DLD1 (cell line): ENCODE measurements around the gene PRKAG2.
"Not testable (repeated sequence)": the region's sequence is repeated elsewhere in the genome, so short reads cannot be mapped to it uniquely, and the experiment has no call there.

ENCODE experiments used
- in situ Hi-C: cut with HindIII; loops from 2 replicates; pipeline ENCODE4 v1.10.0; 2017; ENCODE audit warnings: low sequenced_read_pairs

The PRKAG2 gene

DNA sequence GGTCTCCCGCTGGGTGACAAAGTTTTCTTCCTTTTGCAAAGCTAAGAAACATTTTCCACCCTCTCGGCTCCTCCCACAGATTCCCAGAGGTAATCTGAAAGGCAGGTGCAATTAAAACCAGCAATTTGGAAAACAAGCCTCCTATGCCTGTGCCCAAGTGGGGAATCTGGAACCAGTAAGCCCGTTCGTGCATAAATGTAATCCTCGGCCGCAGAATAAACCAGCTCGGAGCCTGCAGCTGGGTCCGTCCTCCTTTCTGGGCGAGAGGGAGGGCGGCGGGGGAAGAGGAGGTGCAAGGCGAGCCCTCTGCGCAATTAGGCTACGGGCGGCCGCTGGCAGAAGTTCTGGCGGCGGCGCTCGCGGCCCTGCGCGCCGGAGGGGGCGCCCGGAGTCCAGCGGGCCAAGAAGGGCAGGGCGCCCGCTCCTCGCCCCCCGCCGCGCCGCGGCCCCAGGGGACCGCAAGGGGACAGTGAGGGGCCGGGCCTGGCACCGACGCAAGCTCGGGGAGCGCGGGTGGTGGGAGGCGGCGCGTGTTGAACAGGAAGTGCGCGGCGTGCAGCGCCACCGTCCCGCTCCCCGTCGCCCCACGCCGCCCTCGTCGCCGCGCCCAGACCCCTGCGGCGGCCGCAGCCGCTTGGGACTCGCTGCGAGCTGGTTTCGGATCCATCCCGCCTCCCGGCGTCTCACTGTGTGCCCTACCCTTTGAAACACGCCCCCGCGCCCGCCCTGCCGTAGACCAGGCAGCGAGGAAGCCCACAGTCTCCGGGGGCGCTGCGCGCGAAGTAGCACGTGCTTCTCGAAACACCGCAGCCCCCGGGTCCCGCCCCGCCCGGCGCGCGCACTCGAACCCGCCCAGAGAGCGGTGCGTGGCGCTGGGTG lies at the start of gene PRKAG2:
Gene PRKAG2 (minus strand): TSS at position 217 of the 879 bp plus-strand sequence. CDS start 495 bp downstream, outside the sequence.
- in situ Hi-C loops: no loop called here

DNA sequence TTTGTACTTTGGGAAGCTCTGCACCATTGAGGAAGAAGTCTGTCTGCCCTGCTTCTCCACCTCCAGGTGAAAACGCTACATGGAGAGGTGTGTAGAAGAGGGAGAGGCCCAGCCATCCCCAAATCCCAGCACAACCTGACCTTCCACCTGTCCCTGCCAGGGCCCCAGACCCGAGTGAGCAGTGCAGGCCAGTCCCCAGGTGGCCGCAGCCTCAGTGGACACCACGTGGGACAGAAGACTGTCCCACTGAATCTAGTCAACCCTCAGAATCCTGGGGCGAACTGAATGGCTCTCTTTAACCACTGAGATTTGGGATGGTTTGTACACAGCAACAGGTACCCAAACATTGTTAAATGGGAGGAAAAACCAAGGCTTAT lies 49.4 kb upstream of the PRKAG2 start:
- in situ Hi-C loops: no loop called here

DNA sequence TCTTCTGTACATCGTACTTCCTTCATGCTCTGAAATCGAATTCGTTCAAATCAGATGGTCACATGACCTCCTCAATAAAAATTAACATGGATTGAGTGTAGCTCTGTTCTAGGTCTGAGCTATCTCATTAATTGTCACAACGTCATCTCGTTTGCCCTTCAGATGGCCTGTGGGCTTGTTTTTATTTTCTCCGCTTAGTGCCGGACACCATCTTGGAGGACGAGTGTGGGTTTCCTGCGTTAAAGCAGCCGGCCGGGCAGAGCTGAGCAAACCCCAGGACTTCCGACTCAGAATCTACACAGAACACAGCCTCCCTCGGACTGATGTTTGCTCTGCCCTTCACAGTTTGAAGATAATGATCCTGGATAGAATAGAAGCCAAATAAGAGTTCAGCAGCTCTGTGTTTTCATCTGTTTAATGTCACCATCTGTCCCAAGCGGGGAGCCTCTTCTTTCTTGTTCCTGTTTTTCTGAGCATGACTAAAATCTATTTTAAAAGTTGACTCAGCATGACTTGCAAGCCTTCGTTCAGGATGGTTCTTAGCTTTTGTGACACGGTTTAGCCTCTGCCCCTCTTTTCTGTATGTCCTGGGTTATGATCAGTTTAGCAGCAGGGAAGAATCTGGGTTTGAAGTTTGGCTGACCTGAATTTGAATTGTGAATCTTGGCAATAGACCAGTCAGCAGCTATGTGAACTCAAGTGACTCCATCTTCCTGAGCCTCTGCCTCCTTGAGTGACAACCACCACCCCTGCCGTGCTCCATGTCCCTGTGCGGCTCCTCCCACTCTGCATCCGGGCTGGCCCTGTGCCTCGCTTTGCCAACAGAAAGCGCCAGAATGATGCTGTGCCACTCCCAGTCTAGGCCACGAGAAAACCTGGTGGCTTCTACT lies 48.8 kb upstream of the PRKAG2 start:
- in situ Hi-C loops: no loop called here

DNA sequence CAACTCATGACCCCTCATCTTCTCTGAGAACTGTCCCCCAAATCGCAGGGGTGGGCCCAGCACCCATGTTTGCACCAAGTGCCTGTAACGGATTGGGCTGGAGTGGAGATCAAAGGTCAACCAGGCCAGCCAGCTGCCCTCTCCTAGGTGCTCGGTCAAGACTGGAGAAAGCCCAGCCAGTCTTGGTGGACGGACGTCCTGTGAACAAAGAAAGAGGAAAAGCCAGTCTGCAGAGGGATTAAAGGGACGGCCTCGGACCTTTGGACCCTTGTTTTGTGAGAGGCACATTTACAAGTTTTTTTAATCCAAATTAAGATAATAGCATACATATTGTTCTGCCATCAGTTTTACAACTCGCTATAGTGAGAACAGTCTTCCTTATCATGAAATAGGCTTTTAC lies 47.6 kb upstream of the PRKAG2 start:
- in situ Hi-C loops: no loop called here

DNA sequence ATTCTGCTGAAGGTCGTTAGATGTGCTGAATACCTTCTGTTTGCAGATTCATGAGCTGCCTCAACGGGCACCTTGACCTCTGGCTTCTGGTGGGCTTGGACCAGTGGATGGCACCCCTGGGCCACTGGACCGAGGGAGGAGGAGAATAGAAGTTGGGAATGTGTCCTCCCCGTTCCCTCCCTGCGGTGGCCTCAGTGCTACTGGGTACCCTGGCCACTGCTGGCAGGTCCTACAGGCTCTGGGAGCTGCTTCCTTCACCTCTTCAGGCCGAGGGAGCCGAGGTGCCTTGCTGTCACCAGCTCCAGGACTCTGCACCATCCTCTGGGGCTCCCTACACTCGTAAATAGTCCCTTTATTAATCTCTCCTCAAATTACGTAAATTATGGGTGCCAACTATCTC lies 47.1 kb upstream of the PRKAG2 start:
- in situ Hi-C loops: no loop called here

DNA sequence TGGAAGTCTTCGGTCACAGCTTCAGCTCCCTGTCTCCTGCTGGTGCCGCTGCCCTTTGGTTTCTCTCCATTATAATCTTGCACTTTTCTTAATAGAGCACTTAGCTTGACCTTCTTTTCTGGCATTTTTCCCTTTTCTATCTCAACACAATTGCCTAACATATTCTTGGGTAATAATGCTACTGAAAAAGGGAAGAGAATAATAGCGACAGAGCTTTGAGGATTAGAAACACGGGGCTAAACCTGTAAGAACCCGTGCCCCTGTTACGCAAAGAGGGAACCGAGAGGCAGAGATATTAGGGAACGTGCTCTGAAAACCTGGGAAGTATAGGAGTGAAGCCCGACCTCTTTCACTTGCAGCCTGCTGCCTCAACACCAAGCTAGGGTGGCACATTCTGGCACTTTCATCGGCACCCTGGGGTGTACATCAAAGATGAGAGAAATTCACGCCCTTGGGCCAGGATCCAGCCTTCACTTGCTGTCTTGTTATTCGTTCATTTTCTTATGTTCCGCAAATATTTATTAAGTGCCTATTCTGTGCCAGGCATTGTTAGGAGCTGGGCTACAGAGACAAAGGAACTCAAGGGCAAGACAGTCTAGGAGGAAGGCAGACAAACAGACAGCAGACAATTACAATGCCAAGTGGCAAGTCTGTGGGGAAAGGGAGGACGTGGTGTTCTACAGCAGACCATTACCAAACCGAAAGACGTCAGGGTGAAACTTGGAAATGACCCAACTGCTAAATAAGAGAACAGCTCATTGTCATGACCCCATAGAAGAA lies 46.4 kb upstream of the PRKAG2 start:
- in situ Hi-C loops: no loop called here

DNA sequence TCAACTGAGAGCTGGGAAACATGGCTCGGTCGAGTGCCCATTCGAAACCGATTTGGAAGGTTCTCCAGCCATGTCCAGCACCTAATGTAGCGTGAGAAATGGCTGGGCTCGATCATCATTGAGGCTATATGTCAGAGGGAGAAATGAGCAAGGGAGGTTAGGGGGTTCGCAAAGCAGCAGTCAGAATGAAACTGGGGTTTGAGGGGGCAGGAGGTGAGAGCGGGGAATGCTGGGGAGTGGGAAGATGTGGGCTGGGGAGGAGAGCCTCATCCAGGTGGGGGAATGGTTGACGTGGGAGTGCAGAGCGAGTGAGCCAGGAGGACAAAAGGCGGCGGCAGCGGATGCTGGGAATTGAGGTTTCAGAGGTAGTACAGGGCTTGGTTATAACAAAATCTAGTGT lies 44.5 kb upstream of the PRKAG2 start:
- in situ Hi-C loops: no loop called here

DNA sequence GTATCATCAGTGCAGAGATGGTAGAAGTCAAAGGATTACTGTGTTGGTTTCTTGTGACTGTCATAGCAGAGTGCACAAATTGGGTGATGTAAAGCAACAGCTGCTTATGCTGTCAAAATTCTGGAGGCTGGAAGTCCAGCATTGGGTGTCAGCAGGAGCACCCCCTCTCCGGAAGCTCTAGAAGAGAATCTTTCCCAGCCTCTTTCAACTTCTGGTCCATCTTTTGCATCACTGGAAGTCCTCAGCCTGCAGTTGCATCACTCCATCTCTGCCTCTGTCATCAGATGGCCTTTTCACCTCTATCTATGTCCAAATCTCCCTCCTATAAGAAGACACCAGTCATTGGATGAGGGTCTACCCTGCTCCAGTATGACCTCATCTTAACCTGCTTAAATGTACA lies 43.6 kb upstream of the PRKAG2 start:
- in situ Hi-C loops: no loop called here

DNA sequence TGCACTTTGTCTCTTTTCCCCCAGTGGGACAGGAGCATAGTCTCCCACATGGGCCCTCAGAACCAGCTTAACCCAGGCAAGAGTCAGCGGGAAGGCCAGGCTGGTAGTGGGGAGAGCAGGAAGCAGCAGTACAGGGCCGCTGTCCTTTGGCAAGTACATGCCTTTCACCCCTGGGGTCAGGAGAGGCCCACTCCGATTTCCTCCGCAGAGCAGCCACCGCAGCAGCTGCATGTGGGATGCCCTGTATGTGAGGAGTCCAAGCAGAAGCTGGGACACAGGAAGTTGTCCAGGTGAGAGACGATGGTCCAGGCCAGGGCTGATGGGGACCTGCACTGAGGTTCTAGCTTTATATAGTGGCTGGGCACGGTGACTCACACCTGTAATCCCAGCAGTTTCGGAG lies 42.7 kb upstream of the PRKAG2 start:
- in situ Hi-C loops: no loop called here

DNA sequence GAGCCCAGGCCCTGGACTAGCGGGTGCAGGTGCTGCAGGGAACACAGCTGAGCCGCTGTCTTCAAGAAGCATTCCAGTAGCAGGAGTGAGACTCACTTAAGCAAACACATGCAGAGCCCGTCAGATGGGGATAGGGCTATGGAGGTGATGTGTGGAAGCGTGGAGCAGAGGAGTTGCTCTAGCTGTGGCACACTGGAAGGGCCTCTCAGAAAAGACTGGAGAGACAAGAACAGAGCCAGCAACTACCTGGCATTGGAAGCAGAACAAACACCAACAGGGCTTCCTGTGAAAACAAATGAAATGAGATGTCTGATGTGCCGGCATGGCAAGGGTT lies 41.6 kb upstream of the PRKAG2 start:
- in situ Hi-C loops: no loop called here

DNA sequence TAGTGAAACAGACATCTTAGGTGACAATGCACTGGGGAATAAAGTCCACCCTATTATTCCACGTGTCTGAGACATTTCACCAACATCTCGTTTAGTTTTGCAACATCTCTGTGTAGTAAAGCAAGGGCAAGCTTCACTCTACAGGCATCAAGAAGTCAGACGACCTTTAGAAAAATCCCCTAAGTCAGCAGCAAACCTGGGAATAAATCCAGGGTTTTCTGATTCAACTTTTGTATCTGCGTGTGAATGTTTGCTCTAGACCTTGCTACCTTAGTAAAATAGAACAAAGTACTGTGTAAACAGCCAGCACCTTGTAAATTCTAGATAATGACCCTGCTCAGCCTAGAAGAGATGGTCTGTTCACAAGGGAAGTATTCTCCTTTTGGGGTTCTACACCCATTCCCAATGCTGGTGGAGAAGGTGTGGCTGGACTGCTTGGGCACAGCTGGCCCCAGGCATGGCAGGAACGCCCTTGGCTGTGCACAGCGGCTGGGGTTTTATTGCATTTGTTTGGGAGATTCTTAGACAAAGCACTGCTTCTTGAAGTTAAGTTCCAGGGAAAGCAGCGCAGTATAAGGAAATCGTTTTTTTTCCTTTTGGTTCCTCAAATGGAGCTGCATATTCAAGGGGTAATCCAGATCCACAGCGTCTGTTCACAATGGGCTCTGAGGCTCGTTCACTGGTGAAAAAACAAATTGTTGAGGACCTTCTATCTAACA lies 41.0 kb upstream of the PRKAG2 start:
- in situ Hi-C loops: no loop called here

DNA sequence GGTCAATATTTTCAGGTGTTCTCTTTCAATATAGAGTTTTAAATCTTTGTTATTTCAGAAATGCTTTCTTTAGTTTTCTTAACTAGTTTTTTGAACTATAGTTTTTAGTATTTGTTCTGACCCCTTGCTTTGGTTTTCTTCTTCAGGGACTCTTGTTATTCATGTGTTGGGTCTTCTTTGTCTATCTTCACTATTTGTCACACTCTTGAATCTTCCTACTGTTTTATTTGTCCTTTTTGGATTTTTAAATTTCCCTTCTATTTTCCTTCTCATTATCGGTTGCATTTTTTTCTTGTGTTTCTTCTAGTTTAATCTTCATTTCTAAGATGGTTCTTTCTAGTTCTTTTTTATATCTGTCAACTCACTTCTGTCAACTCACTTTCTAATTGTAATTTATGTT lies 37.1 kb upstream of the PRKAG2 start:
- in situ Hi-C loops: no loop called here

DNA sequence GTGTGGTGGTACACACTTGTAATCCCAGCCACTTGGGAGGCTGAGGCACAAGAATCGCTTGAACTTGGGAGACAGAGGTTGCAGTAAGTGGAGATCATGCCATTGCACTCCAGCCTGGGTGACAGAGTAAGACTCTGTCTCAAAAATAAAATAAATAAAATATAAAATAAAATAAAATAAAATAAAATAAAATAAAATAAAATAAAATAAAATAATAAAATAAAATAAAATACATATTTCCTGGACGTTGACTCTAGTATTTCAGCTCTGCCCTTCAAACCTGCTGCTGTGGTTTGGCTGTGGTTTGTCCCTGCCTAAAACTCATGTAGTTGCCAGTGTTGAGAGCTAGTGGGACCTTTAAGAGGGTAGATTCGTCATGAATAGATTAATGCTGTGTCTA lies 33.7 kb upstream of the PRKAG2 start:
- in situ Hi-C loops: not testable (repeated sequence)

DNA sequence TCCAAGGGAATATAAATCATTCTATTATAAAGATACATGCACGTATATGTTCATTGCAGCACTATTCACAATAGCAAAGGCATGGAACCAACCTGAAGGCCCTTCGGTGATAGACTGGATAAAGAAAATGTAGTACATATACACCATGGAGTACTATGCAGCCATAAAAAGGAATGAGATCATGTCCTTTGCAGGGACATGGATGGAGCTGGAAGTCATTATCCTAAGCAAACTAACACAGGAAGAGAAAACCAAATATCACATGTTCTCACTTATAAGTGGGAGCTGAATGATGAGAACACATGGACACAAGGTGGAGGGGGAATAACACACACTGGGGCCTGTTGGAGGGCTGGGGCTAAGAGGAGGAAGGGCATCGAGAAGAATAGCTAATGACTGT lies 30.2 kb upstream of the PRKAG2 start:
- in situ Hi-C loops: not testable (repeated sequence)

DNA sequence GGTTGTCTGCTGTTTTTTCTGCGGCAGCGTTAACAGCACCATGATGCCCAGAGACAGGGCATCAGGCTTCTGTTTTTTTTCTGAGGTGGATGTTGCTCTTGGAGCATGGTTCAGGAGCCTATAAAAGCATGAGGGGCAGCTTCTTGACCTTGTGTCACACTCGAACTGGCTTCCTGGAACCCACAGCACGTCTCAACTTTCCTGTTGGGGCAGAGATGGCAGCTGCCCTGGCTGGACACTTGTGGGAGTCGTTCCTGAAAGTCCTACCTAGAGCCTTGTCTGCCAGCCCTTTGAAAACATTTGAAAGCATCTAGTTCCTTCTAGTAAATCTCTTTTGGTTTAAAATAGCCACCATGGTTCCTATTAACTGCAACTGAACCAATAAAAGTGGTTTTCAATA lies 28.9 kb upstream of the PRKAG2 start:
- in situ Hi-C loops: no loop called here

DNA sequence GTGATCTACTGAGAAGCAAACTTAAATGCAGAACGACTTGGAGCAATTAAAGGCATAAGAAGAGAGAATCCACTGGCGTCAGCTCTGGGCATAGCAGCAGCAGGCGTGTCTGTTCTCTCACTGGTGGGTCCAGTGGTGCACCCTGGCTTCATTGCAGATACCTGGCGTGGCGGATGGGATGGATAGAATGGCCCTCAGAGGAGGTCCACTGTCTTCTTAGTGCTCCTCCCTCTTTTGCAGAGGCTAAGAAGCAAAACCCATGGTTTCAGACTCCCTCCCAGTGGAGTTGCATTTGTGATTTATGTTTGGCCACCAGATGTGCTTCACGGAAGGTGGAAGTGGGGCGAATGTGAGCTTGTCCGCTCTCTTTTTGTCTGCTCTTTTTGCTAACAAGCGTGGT lies 28.4 kb upstream of the PRKAG2 start:
- in situ Hi-C loops: no loop called here

DNA sequence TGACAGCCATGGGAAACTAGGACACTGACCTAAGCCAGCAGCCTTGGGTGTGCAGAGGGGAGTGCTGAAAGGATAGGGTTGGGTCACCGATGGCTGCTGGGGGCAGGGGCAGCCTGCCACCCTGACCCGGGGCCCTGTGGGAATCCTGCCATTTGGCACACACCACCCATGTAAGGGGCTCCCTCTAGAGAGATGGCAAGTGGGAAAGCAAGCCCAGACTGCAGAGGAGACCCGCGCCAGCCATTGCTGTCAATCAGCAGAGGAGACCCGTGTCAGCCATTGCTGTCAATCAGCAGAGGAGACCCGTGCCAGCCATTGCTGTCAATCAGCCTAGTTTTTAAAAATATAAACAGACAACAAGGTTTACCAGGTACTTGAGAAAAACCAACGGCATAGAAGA lies 27.4 kb upstream of the PRKAG2 start:
- in situ Hi-C loops: no loop called here

DNA sequence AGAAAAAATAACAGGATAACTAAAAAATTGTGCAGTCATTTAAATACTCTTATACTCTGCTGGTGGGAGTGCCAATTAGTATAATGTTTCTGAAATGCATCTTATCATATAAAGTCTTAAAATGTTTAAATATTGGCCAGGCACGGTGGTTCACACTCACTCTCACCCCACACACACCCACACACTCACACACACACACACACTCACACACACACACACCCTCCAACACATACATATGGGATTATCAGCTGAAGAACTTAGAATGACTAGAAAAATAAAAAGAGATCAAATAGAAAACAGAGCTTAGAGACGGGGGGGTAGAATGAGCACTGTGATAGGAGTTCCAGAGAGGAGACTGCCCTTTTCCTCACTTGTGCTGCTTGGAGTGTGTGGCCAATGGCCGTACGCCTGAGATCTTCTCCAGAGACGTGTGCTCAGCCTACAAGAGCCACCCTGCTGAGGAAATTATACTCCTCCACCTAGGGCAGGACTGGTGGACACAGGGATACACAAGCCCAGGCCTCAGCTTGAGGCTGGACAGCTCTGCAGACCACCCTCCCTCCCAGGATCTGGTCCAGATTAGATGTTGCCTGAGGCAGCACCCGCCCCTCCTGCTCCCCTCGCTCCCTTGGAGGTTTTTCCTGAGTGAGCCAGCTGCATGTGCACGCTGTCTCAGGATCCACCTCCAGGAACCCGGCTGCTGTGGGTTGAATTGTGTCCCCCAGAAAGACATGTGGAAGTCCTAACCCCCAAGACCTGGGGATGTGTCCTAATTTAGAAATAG lies 26.5 kb upstream of the PRKAG2 start:
- in situ Hi-C loops: no loop called here

DNA sequence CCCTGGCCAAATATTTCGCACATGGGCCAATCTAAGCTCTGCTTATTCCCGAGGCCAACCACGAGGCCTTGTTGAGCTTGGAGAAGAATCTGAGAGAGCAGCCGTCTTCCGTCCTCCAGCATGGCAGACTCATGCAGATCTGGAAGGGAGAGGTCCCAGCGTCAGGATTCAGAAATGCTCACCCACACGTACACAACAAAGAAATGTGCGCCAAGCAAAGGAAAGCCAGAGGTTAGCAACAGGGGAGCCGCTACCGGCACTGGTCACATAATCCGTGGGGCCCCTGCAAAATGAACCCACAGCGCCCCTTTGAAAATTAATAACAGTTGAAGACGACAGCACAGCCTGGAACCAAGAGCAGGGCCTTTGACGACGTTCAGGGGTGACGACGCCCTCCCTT lies 25.4 kb upstream of the PRKAG2 start:
- in situ Hi-C loops: no loop called here

DNA sequence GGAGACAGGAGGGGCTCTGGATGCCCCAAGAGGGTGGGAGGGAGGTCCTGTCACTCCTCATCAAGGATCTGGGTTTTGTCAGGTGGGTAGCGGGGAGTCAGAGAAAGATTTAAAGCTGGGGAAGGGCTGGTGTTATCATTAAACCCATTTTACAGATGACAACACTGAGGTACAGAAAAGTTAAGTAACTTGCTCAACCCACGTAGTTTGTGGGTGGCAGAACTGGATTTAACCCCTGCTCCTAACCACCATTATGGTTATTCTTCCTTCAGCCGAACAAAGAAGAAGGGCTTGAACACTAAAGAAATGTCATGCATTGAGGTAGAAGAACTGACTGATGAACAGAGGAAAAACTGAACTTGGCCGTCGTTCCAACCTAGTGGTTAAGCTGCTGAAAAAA lies 24.9 kb upstream of the PRKAG2 start:
- in situ Hi-C loops: no loop called here
